Measurements from ENCODE around the gene ATP6AP2.

The ATP6AP2 gene

DNA sequence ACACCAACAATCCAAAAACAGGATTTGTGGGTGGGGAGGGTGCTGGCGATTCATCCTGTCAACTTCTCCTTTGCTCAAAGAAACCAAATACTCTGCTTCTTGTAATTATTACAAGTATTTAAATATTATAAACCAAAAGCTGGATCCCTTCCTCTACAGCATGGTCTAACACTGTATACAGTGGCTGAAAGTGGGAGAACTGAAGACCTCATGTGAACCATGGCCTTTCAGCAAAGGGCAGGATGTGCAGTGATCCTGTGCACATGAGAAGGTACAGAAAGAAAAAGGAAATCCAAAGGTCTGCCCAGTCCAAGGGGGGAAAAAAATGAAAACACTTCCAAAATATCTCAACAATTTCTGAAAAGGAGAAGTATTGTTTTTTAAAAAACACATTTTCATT is 71.9 kb downstream of the ATP6AP2 start:
- TF ChIP-seq, protein P1, sequence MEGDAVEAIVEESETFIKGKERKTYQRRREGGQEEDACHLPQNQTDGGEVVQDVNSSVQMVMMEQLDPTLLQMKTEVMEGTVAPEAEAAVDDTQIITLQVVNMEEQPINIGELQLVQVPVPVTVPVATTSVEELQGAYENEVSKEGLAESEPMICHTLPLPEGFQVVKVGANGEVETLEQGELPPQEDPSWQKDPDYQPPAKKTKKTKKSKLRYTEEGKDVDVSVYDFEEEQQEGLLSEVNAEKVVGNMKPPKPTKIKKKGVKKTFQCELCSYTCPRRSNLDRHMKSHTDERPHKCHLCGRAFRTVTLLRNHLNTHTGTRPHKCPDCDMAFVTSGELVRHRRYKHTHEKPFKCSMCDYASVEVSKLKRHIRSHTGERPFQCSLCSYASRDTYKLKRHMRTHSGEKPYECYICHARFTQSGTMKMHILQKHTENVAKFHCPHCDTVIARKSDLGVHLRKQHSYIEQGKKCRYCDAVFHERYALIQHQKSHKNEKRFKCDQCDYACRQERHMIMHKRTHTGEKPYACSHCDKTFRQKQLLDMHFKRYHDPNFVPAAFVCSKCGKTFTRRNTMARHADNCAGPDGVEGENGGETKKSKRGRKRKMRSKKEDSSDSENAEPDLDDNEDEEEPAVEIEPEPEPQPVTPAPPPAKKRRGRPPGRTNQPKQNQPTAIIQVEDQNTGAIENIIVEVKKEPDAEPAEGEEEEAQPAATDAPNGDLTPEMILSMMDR (conservative IDR thresholded peaks at IDR 0.05; ENCODE audit: control insufficient read depth, insufficient read depth, low read depth, low read length): no peak
- H3K4me3 ChIP-seq (ENCODE audit: control insufficient read depth, low read depth, low read length): no peak overlapping the region

DNA sequence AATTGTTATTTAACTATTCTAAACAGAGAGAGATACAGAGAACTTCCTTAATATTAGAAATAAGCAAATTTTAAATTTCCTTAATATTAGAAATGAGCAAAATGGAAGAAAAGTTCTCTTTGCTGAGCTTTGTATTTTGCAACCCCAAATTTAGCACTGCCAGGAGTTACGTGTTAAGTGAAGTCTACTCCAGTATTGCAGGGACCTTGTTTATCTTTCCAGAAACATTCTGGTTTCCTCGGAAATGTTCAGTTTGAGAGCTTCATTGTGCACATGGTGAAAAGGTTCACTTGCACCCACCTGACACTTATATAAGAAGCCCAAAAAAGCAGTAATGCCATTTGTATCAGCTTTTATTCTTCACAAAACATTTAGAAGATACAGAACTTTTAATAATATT is 72.8 kb downstream of the ATP6AP2 start:
- TF ChIP-seq, protein P1 (conservative IDR thresholded peaks at IDR 0.05; ENCODE audit: control insufficient read depth, insufficient read depth, low read depth, low read length): no peak
- no peak for DNase-seq (ENCODE audit: low read depth)
- H3K4me3 ChIP-seq (ENCODE audit: control insufficient read depth, low read depth, low read length): no peak overlapping the region

More for the DNA sequence above, 71.9 kb downstream of the ATP6AP2 start:
- no peak for DNase-seq (ENCODE audit: low read depth)

All from fibroblast of mammary gland (primary cell).